Stimulated activated CD8-positive, alpha-beta memory T cell treated with anti-CD3 and anti-CD28 coated beads, Interleukin-7, amount 100 ng/mL, for 4 hours (primary cell): ENCODE measurements around the gene OPCML.

Experiments used
- DNase-seq, 2 donors: peaks; one replicate each; pipeline ENCODE4 v3.0.0-alpha.2; 2020; ENCODE audit warnings: low read depth in 2 of 2

The OPCML gene

GRCh38 chr11:132941024-132941646 is 591.2 kb downstream of the OPCML start:
- DNase-seq: no peak

GRCh38 chr11:132937016-132937415 is 595.3 kb downstream of the OPCML start:
- no peak for DNase-seq

- DNase-seq: no peak
Measured at GRCh38 chr11:132935383-132935782, 596.9 kb downstream of the OPCML start.

- no peak for DNase-seq
Measured at GRCh38 chr11:132933703-132934102, 598.6 kb downstream of the OPCML start.

GRCh38 chr11:132925825-132926469 is 606.4 kb downstream of the OPCML start:
- DNase-seq: no peak

GRCh38 chr11:132921597-132921996 is 610.7 kb downstream of the OPCML start:
- DNase-seq: no peak

- no peak for DNase-seq
Measured at GRCh38 chr11:132920451-132921096, 611.7 kb downstream of the OPCML start.

- no peak for DNase-seq
Measured at GRCh38 chr11:132914600-132914999, 617.7 kb downstream of the OPCML start.

- no peak for DNase-seq
Measured at GRCh38 chr11:132913886-132914285, 618.4 kb downstream of the OPCML start.

GRCh38 chr11:132913295-132913694 is 619.0 kb downstream of the OPCML start:
- no peak for DNase-seq

GRCh38 chr11:132911186-132911585 is 621.1 kb downstream of the OPCML start:
- no peak for DNase-seq

- DNase-seq: no peak
Measured at GRCh38 chr11:132910011-132910760, 622.1 kb downstream of the OPCML start.

GRCh38 chr11:132909021-132909606 is 623.2 kb downstream of the OPCML start:
- no peak for DNase-seq

- no peak for DNase-seq
Measured at GRCh38 chr11:132908414-132908810, 623.9 kb downstream of the OPCML start.

GRCh38 chr11:132907651-132908413 is 624.5 kb downstream of the OPCML start:
- DNase-seq: no peak

- no peak for DNase-seq
Measured at GRCh38 chr11:132904607-132905006, 627.7 kb downstream of the OPCML start.

GRCh38 chr11:132904091-132904490 is 628.2 kb downstream of the OPCML start:
- DNase-seq: no peak

GRCh38 chr11:132901638-132902471 is 630.4 kb downstream of the OPCML start:
- DNase-seq: no peak

- DNase-seq: no peak
Measured at GRCh38 chr11:132898676-132899075, 633.6 kb downstream of the OPCML start.

GRCh38 chr11:132898021-132898420 is 634.3 kb downstream of the OPCML start:
- no peak for DNase-seq
